Endothelial cell of umbilical vein (primary cell): ENCODE results near the gene PPP4R1. TPM values are rescaled to one million over a fixed set of nuclear protein-coding genes. Genes with fewer than 3 reads are reported as not detected.
A peak's percentile ranks its signal among the peaks of the same experiment; 100 is the strongest.

Source experiments
- BruUV-seq: library from RNA; stranded (reverse); fragments of 400-500 nt; replicated peaks from 2 replicates; lab custom pipeline; 2021; lab: Mats Ljungman, UMichigan
- CTCF ChIA-PET: fragments of 300-600, 350-600 bp; sonication (Branson Sonifier 250); formaldehyde crosslinking; loops from one replicate; lab custom pipeline; 2021; ENCODE audit warnings: antibody characterized with exemption, inconsistent platforms; lab: Charles Lee
- POLR2A ChIA-PET: fragments of 300-600, 350-600 bp; sonication (Branson Sonifier 250); formaldehyde crosslinking; loops from one replicate; lab custom pipeline; 2021; ENCODE audit warnings: antibody characterized with exemption, inconsistent platforms; lab: Charles Lee
- DNase-seq: peaks from one replicate; pipeline ENCODE4 v3.0.0-alpha.2; 2011; ENCODE audit warnings: low read depth, low spot score
- FAIRE-seq: peaks from 2 replicates; lab custom pipeline; 2011; peaks lifted over from hg19 to GRCh38; lab: Jason Lieb, UNC
- H2AFZ ChIP-seq: 2 replicates; pipeline ENCODE4 v1.6.0; 2012; ENCODE audit warnings: low read depth, low read length, control low read depth, inconsistent platforms
- H3K27ac ChIP-seq: 2 replicates; pipeline ENCODE4 v1.5.1; 2011; ENCODE audit warnings: low read depth, mild to moderate bottlenecking, control low read depth, low read length, moderate library complexity; ENCODE audit not compliant: insufficient read depth
- H3K27me3 ChIP-seq, 2 experiments: 2 replicates each; pipeline versions ENCODE4 v1.6.0 to v1.6.1; 2011; ENCODE audit warnings: low read length in 2 of 2, mixed read lengths in 1 of 2; ENCODE audit not compliant: control insufficient read depth in 2 of 2, insufficient read depth in 2 of 2
- H3K36me3 ChIP-seq, 2 experiments: 2 replicates in 1 of 2; 3 replicates in 1 of 2; pipeline ENCODE4 v1.5.1; 2011; ENCODE audit warnings: low read length in 2 of 2, mild to moderate bottlenecking in 1 of 2, moderate library complexity in 1 of 2; ENCODE audit not compliant: control insufficient read depth in 2 of 2, insufficient read depth in 2 of 2; ENCODE audit errors: extremely low read depth in 1 of 2
- H3K4me1 ChIP-seq: 3 replicates; pipeline ENCODE4 v1.5.1; 2011; ENCODE audit warnings: mild to moderate bottlenecking, low read length; ENCODE audit not compliant: control insufficient read depth, insufficient read depth; ENCODE audit errors: extremely low read depth
- H3K4me2 ChIP-seq: 2 replicates; pipeline ENCODE4 v1.6.1; 2011; ENCODE audit warnings: low read length, control low read depth, mixed read lengths; ENCODE audit not compliant: insufficient read depth
- H3K4me3 ChIP-seq, 3 experiments: fragments of 200-600 bp in 1 of 3; sonication (generic), shearing (Covaris generic) in 1 of 3; replicated peaks in 1 of 3; 2 replicates each; pipeline ENCODE4 v1.5.1; 2011 to 2016; ENCODE audit warnings: control low read depth in 3 of 3, low read length in 3 of 3, mild to moderate bottlenecking in 2 of 3, inconsistent platforms in 1 of 3, low read depth in 1 of 3, moderate library complexity in 1 of 3; ENCODE audit not compliant: insufficient read depth in 1 of 3
- H3K79me2 ChIP-seq: 2 replicates; pipeline ENCODE4 v1.6.0; 2012; ENCODE audit warnings: low read length, inconsistent platforms; ENCODE audit not compliant: control insufficient read depth, insufficient read depth
- H3K9ac ChIP-seq: replicated peaks from 2 replicates; pipeline ENCODE3; 2011; ENCODE audit warnings: low read length, control low read depth; ENCODE audit not compliant: insufficient read depth; ENCODE audit errors: extremely low read depth
- H3K9me1 ChIP-seq: replicated peaks from 3 replicates; pipeline ENCODE4 v1.6.0; 2011; ENCODE audit warnings: mild to moderate bottlenecking, low read length; ENCODE audit not compliant: control insufficient read depth, insufficient read depth; ENCODE audit errors: extremely low read depth
- H3K9me3 ChIP-seq: replicated peaks from 2 replicates; pipeline ENCODE4 v1.5.1; 2012; ENCODE audit warnings: low read length, inconsistent platforms; ENCODE audit not compliant: control insufficient read depth, insufficient read depth
- H4K20me1 ChIP-seq: replicated peaks from 2 replicates; pipeline ENCODE3; 2011; ENCODE audit warnings: mild to moderate bottlenecking, low read length; ENCODE audit not compliant: control insufficient read depth, insufficient read depth; ENCODE audit errors: extremely low read depth
- CTCF ChIP-seq, 2 donors: IDR thresholded peaks; 1 replicate in 1 of 2; 2 replicates in 1 of 2; pipeline ENCODE4 v1.5.1; 2011; ENCODE audit warnings: low read length in 2 of 2, mild to moderate bottlenecking in 2 of 2, moderate library complexity in 2 of 2, control low read depth in 1 of 2, inconsistent platforms in 1 of 2, low read depth in 1 of 2; ENCODE audit not compliant: insufficient read depth in 1 of 2; ENCODE audit errors: extremely low read depth in 1 of 2
- EZH2 ChIP-seq: IDR thresholded peaks from 2 replicates; pipeline ENCODE4 v1.6.1; 2012; ENCODE audit warnings: borderline replicate concordance, low read depth, mild to moderate bottlenecking, moderate library complexity, low read length, inconsistent platforms; ENCODE audit not compliant: severe bottlenecking
- FOS ChIP-seq: IDR thresholded peaks from 2 replicates; pipeline ENCODE4 v1.6.1; 2011; ENCODE audit warnings: mild to moderate bottlenecking, low read length, moderate library complexity, borderline replicate concordance; ENCODE audit not compliant: insufficient read depth
- GATA2 ChIP-seq: IDR thresholded peaks from 2 replicates; pipeline ENCODE4 v1.7.0; 2011; ENCODE audit warnings: low read depth, mild to moderate bottlenecking, moderate library complexity, mixed read lengths, low read length; ENCODE audit not compliant: insufficient read length, insufficient read depth
- JUN ChIP-seq: IDR thresholded peaks from 2 replicates; pipeline ENCODE4 v1.6.1; 2011; ENCODE audit warnings: borderline replicate concordance, low read depth; ENCODE audit not compliant: insufficient read length, insufficient read depth
- MYC ChIP-seq: IDR thresholded peaks from one replicate; pipeline ENCODE4 v1.6.1; 2011; ENCODE audit warnings: mild to moderate bottlenecking, low read depth, low read length
- POLR2A ChIP-seq: IDR thresholded peaks from 2 replicates; pipeline ENCODE4 v1.6.1; 2012; ENCODE audit warnings: low read depth, mild to moderate bottlenecking, control low read depth, low read length
- POLR2AphosphoS5 ChIP-seq: IDR thresholded peaks from 2 replicates; pipeline ENCODE4 v1.6.1; 2012; ENCODE audit warnings: low read depth, mild to moderate bottlenecking, control low read depth, low read length, moderate library complexity; ENCODE audit not compliant: insufficient read depth
- dilution Hi-C: fragments of 300-500 bp; cut with MboI; formaldehyde crosslinking; loops from one replicate; pipeline ENCODE4 v1.15.0; 2019; ENCODE audit warnings: low sequenced_read_pairs; ENCODE audit not compliant: extremely low pct_ligation_motif_present
- intact Hi-C: fragments of 100-400 bp; cut with micrococcal nuclease; formaldehyde crosslinking; loops from one replicate; pipeline ENCODE4 v1.10.0; 2022
- polyA plus RNA-seq, 4 experiments: library from polyadenylated mRNA; depleted of rRNA in 3 of 4; stranded (reverse) in 3 of 4; unstranded in 1 of 4; fragments of >200 nt; gene quantifications; 2 replicates each; pipeline versions ENCODE4 v1.2.1 to v1.2.3, GENCODE V29; 2011 to 2012; ENCODE audit warnings: missing spikeins in 1 of 4
- total RNA-seq: library from RNA; stranded (reverse); gene quantifications from 2 replicates; pipeline ENCODE4 v1.2.3, GENCODE V29; 2021
- TF ChIP-seq, protein P1 (sequence below): IDR thresholded peaks from 2 replicates; pipeline ENCODE4 v1.6.1; 2011; ENCODE audit not compliant: insufficient read depth, insufficient read length

Gene PPP4R1
- total and polyA plus RNA-seq, 2 donors (not counting 3 experiments of a cell fraction or from before 2014, with no cell fraction given): 138 to 152 TPM

DNA sequence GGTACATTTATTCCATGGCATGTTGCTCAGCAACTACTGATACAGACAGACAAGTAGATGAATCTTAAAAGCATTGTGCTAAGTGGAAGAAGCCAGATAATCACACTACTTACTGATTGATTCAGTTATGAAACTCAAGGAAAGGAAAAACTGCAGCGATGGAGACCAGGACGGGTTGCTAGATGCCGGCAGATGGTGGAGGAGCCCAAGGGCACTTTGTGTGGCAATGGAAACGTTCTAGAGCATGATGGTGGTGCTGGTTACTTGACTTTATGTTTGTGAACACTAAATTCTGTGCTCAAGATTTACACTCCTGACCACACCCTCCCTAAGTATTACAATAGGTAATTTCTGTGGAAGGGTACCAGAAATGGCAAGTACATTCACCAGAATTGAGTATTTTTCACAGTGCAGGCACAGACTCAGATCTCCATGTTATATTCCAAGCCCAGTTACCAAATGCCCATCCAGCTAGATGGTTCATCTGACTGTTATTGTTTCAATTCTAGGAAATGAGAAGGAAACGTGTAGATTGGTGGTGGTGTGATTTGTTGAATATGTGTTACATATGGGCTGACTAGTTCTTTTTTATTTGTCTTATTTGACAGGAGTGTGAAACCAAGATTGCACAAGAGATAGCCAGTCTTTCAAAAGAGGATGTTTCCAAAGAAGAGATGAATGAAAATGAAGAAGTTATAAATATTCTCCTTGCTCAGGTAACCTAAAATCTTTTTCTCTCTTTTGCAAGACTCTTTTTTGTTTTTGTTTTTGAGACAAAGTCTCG, 83.9 kb downstream of the PPP4R1 start:
- Histone ChIP-seq H3K79me2 (no peaks in the 10 kb centered on the region), H3K9me1 (no peaks in the 10 kb centered on the region), H3K36me3 (peaks cover 8 to 11% of the 10 kb centered on the region in 2 experiments), H3K4me3 (no peak overlapping the region), H3K4me1 (no peaks in the 10 kb centered on the region), H3K27ac (no peak overlapping the region), H3K9ac (no peak overlapping the region), H3K9me3 (no peaks in the 10 kb centered on the region), H3K27me3 (no peaks in the 10 kb centered on the region), H3K4me2 (no peak overlapping the region), H2AFZ (no peak overlapping the region), H4K20me1 (no peaks in the 10 kb centered on the region)
- FAIRE-seq (peak; percentile 52), DNase-seq (no peak)
- ChIA-PET CTCF (interaction anchor here (1.1 kb wide), 1 partner anchor 14 kb away, joined by 3 read pairs; no protein-coding TSS in a partner anchor), POLR2A (no interaction called here)
- TF ChIP-seq EZH2 (no peak), JUN (no peak), CTCF (IDR thresholded peaks at IDR 0.05; ENCODE audit: extremely low read depth in 1 of 2, insufficient read depth in 1 of 2, low read depth in 1 of 2, low read length in 2 of 2) (no peak), POLR2AphosphoS5 (no peak), GATA2 (no peak), POLR2A (no peak), MYC (no peak), FOS (no peak)
- TF ChIP-seq, protein P1, sequence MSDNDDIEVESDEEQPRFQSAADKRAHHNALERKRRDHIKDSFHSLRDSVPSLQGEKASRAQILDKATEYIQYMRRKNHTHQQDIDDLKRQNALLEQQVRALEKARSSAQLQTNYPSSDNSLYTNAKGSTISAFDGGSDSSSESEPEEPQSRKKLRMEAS: no peak
- dilution Hi-C loops: no loop called here
- intact Hi-C loops: no loop called here
- BruUV-seq: no TSS peak
